ENCODE results near the gene TCF4. TPM values are rescaled to one million over a fixed set of nuclear protein-coding genes. Genes with fewer than 3 reads are reported as not detected.

The TCF4 gene
- total and polyA plus RNA-seq, 2 experiments from 2014 or later: 77.7 to 89.2 TPM

GRCh38 chr18:55530166-55530565, 57.8 kb downstream of the TCF4 start:
- Histone ChIP-seq H3K4me2 (peak overlapping the region; percentile 15), H3K27me3 (ENCODE audit: insufficient read depth) (no peaks in the 10 kb centered on the region), H3K9me2 (ENCODE audit: insufficient read depth) (no peaks in the 10 kb centered on the region), H3K36me3 (ENCODE audit: insufficient read depth) (no peaks in the 10 kb centered on the region), H3K4me1 (ENCODE audit: insufficient read depth) (peaks cover 31% of the 10 kb centered on the region), H3K79me2 (replicated peaks; ENCODE audit: insufficient read depth) (peaks cover 99% of the 10 kb centered on the region), H4K20me1 (replicated peaks; ENCODE audit: insufficient read depth) (peaks cover 13% of the 10 kb centered on the region), H2AFZ (no peak overlapping the region), H3K27ac (ENCODE audit: low read depth) (peak overlapping the region; percentile 43; the same call in 1 of the 2 replicates), H3K4me3 (no peak overlapping the region), H3F3A (replicated peaks; ENCODE audit: low read depth) (no peaks in the 10 kb centered on the region)
- Mint-ChIP-seq H3K9me3 (no peaks in the 10 kb centered on the region), H3K27ac (no peak overlapping the region), H3K4me3 (no peak overlapping the region), H3K36me3 (ENCODE audit: low read depth) (no peaks in the 10 kb centered on the region), H3K4me1 (peaks cover 57% of the 10 kb centered on the region), H3K27me3 (ENCODE audit: insufficient read depth, low read depth, poor library complexity) (no peaks in the 10 kb centered on the region)
- DNase-seq (ENCODE audit: low spot score): no peak
- no peak for TF ChIP-seq EZH2 (IDR thresholded peaks at IDR 0.05; ENCODE audit: low read depth, unreplicated experiment)
- TF ChIP-seq CREB1 (CRISPR knock-in tag; IDR thresholded peaks at IDR 0.05; ENCODE audit: low read depth): no peak
- TF ChIP-seq, protein P1, sequence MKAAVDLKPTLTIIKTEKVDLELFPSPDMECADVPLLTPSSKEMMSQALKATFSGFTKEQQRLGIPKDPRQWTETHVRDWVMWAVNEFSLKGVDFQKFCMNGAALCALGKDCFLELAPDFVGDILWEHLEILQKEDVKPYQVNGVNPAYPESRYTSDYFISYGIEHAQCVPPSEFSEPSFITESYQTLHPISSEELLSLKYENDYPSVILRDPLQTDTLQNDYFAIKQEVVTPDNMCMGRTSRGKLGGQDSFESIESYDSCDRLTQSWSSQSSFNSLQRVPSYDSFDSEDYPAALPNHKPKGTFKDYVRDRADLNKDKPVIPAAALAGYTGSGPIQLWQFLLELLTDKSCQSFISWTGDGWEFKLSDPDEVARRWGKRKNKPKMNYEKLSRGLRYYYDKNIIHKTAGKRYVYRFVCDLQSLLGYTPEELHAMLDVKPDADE (IDR thresholded peaks at IDR 0.05): no peak
- TF ChIP-seq, protein P2, sequence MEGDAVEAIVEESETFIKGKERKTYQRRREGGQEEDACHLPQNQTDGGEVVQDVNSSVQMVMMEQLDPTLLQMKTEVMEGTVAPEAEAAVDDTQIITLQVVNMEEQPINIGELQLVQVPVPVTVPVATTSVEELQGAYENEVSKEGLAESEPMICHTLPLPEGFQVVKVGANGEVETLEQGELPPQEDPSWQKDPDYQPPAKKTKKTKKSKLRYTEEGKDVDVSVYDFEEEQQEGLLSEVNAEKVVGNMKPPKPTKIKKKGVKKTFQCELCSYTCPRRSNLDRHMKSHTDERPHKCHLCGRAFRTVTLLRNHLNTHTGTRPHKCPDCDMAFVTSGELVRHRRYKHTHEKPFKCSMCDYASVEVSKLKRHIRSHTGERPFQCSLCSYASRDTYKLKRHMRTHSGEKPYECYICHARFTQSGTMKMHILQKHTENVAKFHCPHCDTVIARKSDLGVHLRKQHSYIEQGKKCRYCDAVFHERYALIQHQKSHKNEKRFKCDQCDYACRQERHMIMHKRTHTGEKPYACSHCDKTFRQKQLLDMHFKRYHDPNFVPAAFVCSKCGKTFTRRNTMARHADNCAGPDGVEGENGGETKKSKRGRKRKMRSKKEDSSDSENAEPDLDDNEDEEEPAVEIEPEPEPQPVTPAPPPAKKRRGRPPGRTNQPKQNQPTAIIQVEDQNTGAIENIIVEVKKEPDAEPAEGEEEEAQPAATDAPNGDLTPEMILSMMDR (conservative IDR thresholded peaks at IDR 0.05; ENCODE audit: low read depth in 2 of 2): no peak
- no peak for TF ChIP-seq JUNB (IDR thresholded peaks at IDR 0.05; ENCODE audit: unreplicated experiment)
- TF ChIP-seq, protein P3, sequence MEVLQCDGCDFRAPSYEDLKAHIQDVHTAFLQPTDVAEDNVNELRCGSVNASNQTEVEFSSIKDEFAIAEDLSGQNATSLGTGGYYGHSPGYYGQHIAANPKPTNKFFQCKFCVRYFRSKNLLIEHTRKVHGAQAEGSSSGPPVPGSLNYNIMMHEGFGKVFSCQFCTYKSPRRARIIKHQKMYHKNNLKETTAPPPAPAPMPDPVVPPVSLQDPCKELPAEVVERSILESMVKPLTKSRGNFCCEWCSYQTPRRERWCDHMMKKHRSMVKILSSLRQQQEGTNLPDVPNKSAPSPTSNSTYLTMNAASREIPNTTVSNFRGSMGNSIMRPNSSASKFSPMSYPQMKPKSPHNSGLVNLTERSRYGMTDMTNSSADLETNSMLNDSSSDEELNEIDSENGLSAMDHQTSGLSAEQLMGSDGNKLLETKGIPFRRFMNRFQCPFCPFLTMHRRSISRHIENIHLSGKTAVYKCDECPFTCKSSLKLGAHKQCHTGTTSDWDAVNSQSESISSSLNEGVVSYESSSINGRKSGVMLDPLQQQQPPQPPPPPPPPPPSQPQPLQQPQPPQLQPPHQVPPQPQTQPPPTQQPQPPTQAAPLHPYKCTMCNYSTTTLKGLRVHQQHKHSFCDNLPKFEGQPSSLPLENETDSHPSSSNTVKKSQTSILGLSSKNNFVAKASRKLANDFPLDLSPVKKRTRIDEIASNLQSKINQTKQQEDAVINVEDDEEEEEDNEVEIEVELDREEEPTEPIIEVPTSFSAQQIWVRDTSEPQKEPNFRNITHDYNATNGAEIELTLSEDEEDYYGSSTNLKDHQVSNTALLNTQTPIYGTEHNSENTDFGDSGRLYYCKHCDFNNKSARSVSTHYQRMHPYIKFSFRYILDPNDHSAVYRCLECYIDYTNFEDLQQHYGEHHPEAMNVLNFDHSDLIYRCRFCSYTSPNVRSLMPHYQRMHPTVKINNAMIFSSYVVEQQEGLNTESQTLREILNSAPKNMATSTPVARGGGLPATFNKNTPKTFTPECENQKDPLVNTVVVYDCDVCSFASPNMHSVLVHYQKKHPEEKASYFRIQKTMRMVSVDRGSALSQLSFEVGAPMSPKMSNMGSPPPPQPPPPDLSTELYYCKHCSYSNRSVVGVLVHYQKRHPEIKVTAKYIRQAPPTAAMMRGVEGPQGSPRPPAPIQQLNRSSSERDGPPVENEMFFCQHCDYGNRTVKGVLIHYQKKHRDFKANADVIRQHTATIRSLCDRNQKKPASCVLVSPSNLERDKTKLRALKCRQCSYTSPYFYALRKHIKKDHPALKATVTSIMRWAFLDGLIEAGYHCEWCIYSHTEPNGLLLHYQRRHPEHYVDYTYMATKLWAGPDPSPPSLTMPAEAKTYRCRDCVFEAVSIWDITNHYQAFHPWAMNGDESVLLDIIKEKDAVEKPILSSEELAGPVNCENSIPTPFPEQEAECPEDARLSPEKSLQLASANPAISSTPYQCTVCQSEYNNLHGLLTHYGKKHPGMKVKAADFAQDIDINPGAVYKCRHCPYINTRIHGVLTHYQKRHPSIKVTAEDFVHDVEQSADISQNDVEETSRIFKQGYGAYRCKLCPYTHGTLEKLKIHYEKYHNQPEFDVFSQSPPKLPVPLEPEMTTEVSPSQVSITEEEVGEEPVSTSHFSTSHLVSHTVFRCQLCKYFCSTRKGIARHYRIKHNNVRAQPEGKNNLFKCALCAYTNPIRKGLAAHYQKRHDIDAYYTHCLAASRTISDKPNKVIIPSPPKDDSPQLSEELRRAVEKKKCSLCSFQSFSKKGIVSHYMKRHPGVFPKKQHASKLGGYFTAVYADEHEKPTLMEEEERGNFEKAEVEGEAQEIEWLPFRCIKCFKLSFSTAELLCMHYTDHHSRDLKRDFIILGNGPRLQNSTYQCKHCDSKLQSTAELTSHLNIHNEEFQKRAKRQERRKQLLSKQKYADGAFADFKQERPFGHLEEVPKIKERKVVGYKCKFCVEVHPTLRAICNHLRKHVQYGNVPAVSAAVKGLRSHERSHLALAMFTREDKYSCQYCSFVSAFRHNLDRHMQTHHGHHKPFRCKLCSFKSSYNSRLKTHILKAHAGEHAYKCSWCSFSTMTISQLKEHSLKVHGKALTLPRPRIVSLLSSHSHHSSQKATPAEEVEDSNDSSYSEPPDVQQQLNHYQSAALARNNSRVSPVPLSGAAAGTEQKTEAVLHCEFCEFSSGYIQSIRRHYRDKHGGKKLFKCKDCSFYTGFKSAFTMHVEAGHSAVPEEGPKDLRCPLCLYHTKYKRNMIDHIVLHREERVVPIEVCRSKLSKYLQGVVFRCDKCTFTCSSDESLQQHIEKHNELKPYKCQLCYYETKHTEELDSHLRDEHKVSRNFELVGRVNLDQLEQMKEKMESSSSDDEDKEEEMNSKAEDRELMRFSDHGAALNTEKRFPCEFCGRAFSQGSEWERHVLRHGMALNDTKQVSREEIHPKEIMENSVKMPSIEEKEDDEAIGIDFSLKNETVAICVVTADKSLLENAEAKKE (CRISPR knock-in tag; IDR thresholded peaks at IDR 0.05): no peak
- TF ChIP-seq POLR2AphosphoS5 (IDR thresholded peaks at IDR 0.05; ENCODE audit: low read depth): no peak
- no peak for TF ChIP-seq STAT1 (IDR thresholded peaks at IDR 0.05; ENCODE audit: unreplicated experiment)
- no peak for TF ChIP-seq NANOG (IDR thresholded peaks at IDR 0.05; ENCODE audit: borderline replicate concordance)
- ATAC-seq: no peak

Data from GM23338 (cell line).